Type B pancreatic cell (in vitro differentiated cells): ENCODE measurements around the gene CDH20. TPM values are rescaled to one million over a fixed set of nuclear protein-coding genes. Genes with fewer than 3 reads are reported as not detected.

Experiments used
- DNase-seq: peaks from one replicate; pipeline ENCODE4 v3.0.0; 2021; ENCODE audit warnings: mixed read lengths; ENCODE audit not compliant: unreplicated experiment; ENCODE audit errors: extremely low spot score
- H3K27ac Mint-ChIP-seq: 2 replicates; pipeline ENCODE4 v1.8.0; 2021; ENCODE audit warnings: mild to moderate bottlenecking, mixed read lengths
- H3K27me3 Mint-ChIP-seq: 2 replicates; pipeline ENCODE4 v1.8.0; 2021; ENCODE audit warnings: mixed read lengths
- H3K36me3 Mint-ChIP-seq: 2 replicates; pipeline ENCODE4 v1.8.0; 2021; ENCODE audit warnings: mixed read lengths
- H3K4me1 Mint-ChIP-seq: one replicate; pipeline ENCODE4 v1.8.0; 2021; ENCODE audit warnings: mixed read lengths; ENCODE audit not compliant: unreplicated experiment
- H3K4me3 Mint-ChIP-seq: 2 replicates; pipeline ENCODE4 v1.8.0; 2021; ENCODE audit warnings: mild to moderate bottlenecking, mixed read lengths
- H3K9me3 Mint-ChIP-seq: 2 replicates; pipeline ENCODE4 v1.8.0; 2021; ENCODE audit warnings: mixed read lengths
- CTCF ChIP-seq: fragments of 200-600 bp; sonication (generic); conservative IDR thresholded peaks from 2 replicates; pipeline ENCODE4 v1.5.0; 2021; ENCODE audit warnings: antibody characterized with exemption, mild to moderate bottlenecking
- total RNA-seq: library from RNA; stranded (reverse); gene quantifications from 2 replicates; pipeline ENCODE4 v1.2.1, GENCODE V29; 2021; ENCODE audit warnings: low replicate concordance

Gene CDH20
- total RNA-seq, 1 donor from 2014 or later, result 1.6 TPM

GRCh38 chr18:61475931-61476330 is 142.7 kb downstream of the CDH20 start:
- no peak for DNase-seq
- no peak overlapping the region for H3K27ac Mint-ChIP-seq
- no peaks in the 10 kb centered on the region for H3K36me3 Mint-ChIP-seq
- no peak overlapping the region for H3K4me3 Mint-ChIP-seq
- no peaks in the 10 kb centered on the region for H3K9me3 Mint-ChIP-seq
- peaks cover 16% of the 10 kb centered on the region for H3K4me1 Mint-ChIP-seq
- H3K27me3 Mint-ChIP-seq, result peaks cover 54% of the 10 kb centered on the region
- no peak for TF ChIP-seq CTCF

- TF ChIP-seq CTCF, result no peak
- Mint-ChIP-seq H3K9me3 (peaks cover 4% of the 10 kb centered on the region), H3K27me3 (peaks cover 4% of the 10 kb centered on the region), H3K27ac (no peak overlapping the region), H3K4me1 (peaks cover 4% of the 10 kb centered on the region), H3K4me3 (no peak overlapping the region), H3K36me3 (no peaks in the 10 kb centered on the region)
- DNase-seq, result no peak
Observed at GRCh38 chr18:61489334-61489733, 156.1 kb downstream of the CDH20 start.

- Mint-ChIP-seq H3K27ac (no peak overlapping the region), H3K4me3 (no peak overlapping the region), H3K9me3 (no peaks in the 10 kb centered on the region), H3K27me3 (no peaks in the 10 kb centered on the region), H3K36me3 (no peaks in the 10 kb centered on the region), H3K4me1 (peaks cover 3% of the 10 kb centered on the region)
- DNase-seq, result no peak
- no peak for TF ChIP-seq CTCF
Observed at GRCh38 chr18:61496374-61496773, 163.1 kb downstream of the CDH20 start.

- no peak for TF ChIP-seq CTCF
- no peaks in the 10 kb centered on the region for H3K9me3 Mint-ChIP-seq
- H3K36me3 Mint-ChIP-seq, result no peaks in the 10 kb centered on the region
- no peak overlapping the region for H3K27ac Mint-ChIP-seq
- no peak overlapping the region for H3K4me3 Mint-ChIP-seq
- no peaks in the 10 kb centered on the region for H3K27me3 Mint-ChIP-seq
- DNase-seq, result no peak
- H3K4me1 Mint-ChIP-seq, result peaks cover 9% of the 10 kb centered on the region
Observed at GRCh38 chr18:61497422-61497821, 164.2 kb downstream of the CDH20 start.

- Mint-ChIP-seq H3K9me3 (no peaks in the 10 kb centered on the region), H3K27ac (no peak overlapping the region), H3K4me1 (peaks cover 12% of the 10 kb centered on the region), H3K4me3 (no peak overlapping the region), H3K27me3 (no peaks in the 10 kb centered on the region), H3K36me3 (no peaks in the 10 kb centered on the region)
- TF ChIP-seq CTCF, result peak; percentile 86
- DNase-seq, result no peak
Observed at GRCh38 chr18:61502472-61502871, 169.2 kb downstream of the CDH20 start.

- Mint-ChIP-seq H3K36me3 (no peaks in the 10 kb centered on the region), H3K4me1 (peaks cover 12% of the 10 kb centered on the region), H3K4me3 (no peak overlapping the region), H3K27ac (no peak overlapping the region), H3K27me3 (no peaks in the 10 kb centered on the region), H3K9me3 (no peaks in the 10 kb centered on the region)
- DNase-seq, result no peak
- no peak for TF ChIP-seq CTCF
Observed at GRCh38 chr18:61503688-61504087, 170.5 kb downstream of the CDH20 start.
